HEK293T (cell line): ENCODE data around the gene CCDC152.

ENCODE experiments used
- CTCF ChIA-PET: fragments of 350-600 bp; formaldehyde crosslinking; extraction: SDS; loops from one replicate; lab custom pipeline; 2021; ENCODE audit warnings: antibody characterized with exemption, inconsistent platforms; lab: Yijun Ruan, JAX
- POLR2A ChIA-PET: fragments of 350-600 bp; formaldehyde crosslinking; extraction: SDS; loops from one replicate; lab custom pipeline; 2020; ENCODE audit warnings: antibody characterized with exemption, inconsistent platforms; lab: Yijun Ruan, JAX
- DNase-seq: peaks from one replicate; pipeline ENCODE4 v3.0.0; 2012; ENCODE audit warnings: mixed read lengths; ENCODE audit errors: extremely low spot score
- ARNT ChIP-seq: fragments of 450-650 bp; IDR thresholded peaks from 2 replicates; pipeline ENCODE4 v1.6.1; 2017; ENCODE audit warnings: mild to moderate bottlenecking
- BHLHE40 ChIP-seq: fragments of 450-650 bp; IDR thresholded peaks from 2 replicates; pipeline ENCODE4 v1.6.1; 2016; ENCODE audit warnings: mild to moderate bottlenecking, moderate library complexity, borderline replicate concordance
- CTBP1 ChIP-seq: fragments of 450-650 bp; IDR thresholded peaks from 2 replicates; pipeline ENCODE4 v1.6.1; 2016; ENCODE audit warnings: borderline replicate concordance
- ELF4 ChIP-seq: fragments of 450-650 bp; IDR thresholded peaks from 2 replicates; pipeline ENCODE4 v1.6.1; 2017; ENCODE audit warnings: antibody characterized with exemption
- FOXA1 ChIP-seq: fragments of 450-650 bp; IDR thresholded peaks from 2 replicates; pipeline ENCODE4 v1.6.1; 2016; ENCODE audit warnings: mild to moderate bottlenecking
- FOXK2 ChIP-seq: fragments of 450-650 bp; IDR thresholded peaks from 2 replicates; pipeline ENCODE4 v1.6.1; 2016; ENCODE audit warnings: mild to moderate bottlenecking
- FOXM1 ChIP-seq: fragments of 450-650 bp; IDR thresholded peaks from 2 replicates; pipeline ENCODE4 v1.6.1; 2017; ENCODE audit warnings: mild to moderate bottlenecking, borderline replicate concordance
- HDGF ChIP-seq: fragments of 450-650 bp; IDR thresholded peaks from 2 replicates; pipeline ENCODE4 v1.6.1; 2017; ENCODE audit warnings: antibody characterized with exemption, borderline replicate concordance
- L3MBTL2 ChIP-seq: fragments of 450-650 bp; conservative IDR thresholded peaks from 2 replicates; pipeline ENCODE4 v1.6.1; 2016; ENCODE audit warnings: mild to moderate bottlenecking
- LEF1 ChIP-seq: fragments of 450-650 bp; IDR thresholded peaks from 2 replicates; pipeline ENCODE4 v1.6.1; 2017; ENCODE audit warnings: mild to moderate bottlenecking, borderline replicate concordance
- NFRKB ChIP-seq: fragments of 450-650 bp; IDR thresholded peaks from 2 replicates; pipeline ENCODE4 v1.6.1; 2016; ENCODE audit warnings: mild to moderate bottlenecking, moderate library complexity
- SP1 ChIP-seq: fragments of 450-650 bp; IDR thresholded peaks from 2 replicates; pipeline ENCODE4 v1.6.1; 2017
- SUZ12 ChIP-seq: fragments of 450-650 bp; IDR thresholded peaks from 2 replicates; pipeline ENCODE4 v1.6.1; 2016; ENCODE audit warnings: mild to moderate bottlenecking
- TARDBP ChIP-seq: fragments of 450-650 bp; IDR thresholded peaks from 2 replicates; pipeline ENCODE4 v1.6.1; 2016
- ZNF384 ChIP-seq: fragments of 450-650 bp; IDR thresholded peaks from 2 replicates; pipeline ENCODE4 v1.6.1; 2016
- TF ChIP-seq, protein P1 (sequence below): fragments of 450-650 bp; IDR thresholded peaks from 2 replicates; pipeline ENCODE4 v1.6.1; 2016

CCDC152 gene

DNA sequence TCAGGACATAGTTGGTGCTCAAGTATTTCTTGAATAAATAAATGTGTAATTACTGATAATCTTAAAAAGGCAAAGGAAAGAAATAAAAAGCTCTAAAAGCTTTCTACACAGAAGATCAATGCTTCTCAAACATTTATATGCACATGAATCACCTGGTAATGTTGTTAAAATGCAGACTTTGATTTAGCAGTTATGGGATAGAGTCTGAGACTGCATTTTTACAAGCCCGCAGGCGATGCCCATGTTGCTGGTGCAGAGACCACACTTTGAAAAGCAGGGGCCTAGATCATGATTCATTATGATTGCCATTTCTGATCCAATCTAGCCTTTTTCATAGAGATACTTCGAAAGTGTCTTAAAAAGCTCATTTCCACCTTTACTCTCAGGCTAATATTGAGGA, 3.5 kb upstream of the CCDC152 start:
- ChIA-PET POLR2A (no interaction called here), CTCF (interaction anchor here (0.7 to 2.8 kb wide), 2 partner anchors 8 to 329 kb away, joined by 3 to 9 read pairs; no protein-coding TSS in a partner anchor)
- peak; percentile 17 for DNase-seq
- TF ChIP-seq, protein P1, sequence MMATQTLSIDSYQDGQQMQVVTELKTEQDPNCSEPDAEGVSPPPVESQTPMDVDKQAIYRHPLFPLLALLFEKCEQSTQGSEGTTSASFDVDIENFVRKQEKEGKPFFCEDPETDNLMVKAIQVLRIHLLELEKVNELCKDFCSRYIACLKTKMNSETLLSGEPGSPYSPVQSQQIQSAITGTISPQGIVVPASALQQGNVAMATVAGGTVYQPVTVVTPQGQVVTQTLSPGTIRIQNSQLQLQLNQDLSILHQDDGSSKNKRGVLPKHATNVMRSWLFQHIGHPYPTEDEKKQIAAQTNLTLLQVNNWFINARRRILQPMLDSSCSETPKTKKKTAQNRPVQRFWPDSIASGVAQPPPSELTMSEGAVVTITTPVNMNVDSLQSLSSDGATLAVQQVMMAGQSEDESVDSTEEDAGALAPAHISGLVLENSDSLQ: peak; percentile 67
- TF ChIP-seq FOXA1 (no peak), FOXK2 (no peak)

DNA sequence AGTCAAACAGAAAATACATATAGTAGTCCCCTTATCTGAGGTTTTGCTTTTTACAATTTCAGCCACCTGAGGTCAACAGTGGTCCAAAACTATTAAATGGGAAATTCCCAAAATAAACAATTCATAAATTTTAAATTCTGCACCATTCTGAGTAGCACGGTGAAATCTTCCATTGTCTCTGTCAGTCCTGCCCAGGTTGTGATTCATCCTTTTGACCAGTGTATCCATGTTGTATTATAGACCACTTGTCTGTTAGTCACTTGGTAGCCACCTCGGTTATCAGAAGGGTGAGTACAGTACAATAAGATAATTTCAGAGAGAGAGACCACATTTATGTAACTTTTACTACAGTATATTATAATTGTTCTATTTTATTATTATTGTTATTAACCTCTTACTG, 2.8 kb downstream of the CCDC152 start:
- no peak for DNase-seq
- ChIA-PET POLR2A (no interaction called here), CTCF (no interaction called here)
- TF ChIP-seq CTBP1 (no peak), SP1 (no peak), NFRKB (no peak), ELF4 (no peak), ARNT (no peak), FOXK2 (no peak), BHLHE40 (no peak)

DNA sequence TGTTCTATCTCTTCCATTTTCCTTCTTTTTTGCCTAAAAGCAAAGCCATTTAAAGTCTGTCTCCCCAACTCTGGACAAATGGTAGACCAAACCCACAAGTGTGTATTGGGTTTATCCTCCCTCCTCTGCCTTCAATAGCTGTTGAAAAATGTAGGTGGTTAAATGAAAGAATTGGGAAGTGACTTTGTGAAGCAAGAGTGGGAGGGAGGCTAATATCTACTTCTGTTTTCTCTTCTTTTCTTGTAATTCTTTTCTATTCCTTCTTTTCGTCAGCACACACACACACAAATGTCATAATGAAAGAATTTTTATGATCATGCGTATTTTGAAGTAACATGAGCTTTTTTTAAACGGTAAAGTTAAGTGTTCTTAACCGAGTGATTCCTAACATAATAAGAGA, 3.8 kb downstream of the CCDC152 start:
- ChIA-PET POLR2A (no interaction called here), CTCF (no interaction called here)
- no peak for TF ChIP-seq TARDBP
- no peak for TF ChIP-seq LEF1
- no peak for TF ChIP-seq ZNF384
- TF ChIP-seq CTBP1: no peak
- no peak for TF ChIP-seq NFRKB
- TF ChIP-seq ARNT: no peak
- no peak for DNase-seq

DNA sequence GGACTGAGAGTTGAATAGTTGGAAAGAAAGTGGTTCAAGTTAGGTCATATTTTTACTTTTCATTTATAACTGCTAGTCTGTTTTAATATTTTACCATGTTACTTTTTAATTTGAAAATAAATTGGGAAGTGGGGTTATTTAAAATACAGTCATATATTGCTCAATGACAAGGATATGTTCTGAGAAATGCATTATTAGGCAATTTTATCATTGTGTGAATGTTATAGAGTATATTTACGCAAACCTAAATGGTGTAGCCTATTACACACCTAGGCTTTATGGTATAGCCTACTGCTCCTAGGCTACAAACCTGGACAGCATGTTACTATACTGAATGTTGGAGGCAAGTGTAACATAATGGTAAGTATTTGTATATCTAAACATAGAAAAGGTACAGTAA, 5.2 kb downstream of the CCDC152 start:
- ChIA-PET POLR2A (no interaction called here), CTCF (no interaction called here)
- DNase-seq: no peak
- TF ChIP-seq FOXA1 (no peak), BHLHE40 (no peak), FOXK2 (no peak), SUZ12 (no peak), NFRKB (no peak), ZNF384 (no peak), CTBP1 (no peak), FOXM1 (no peak), TARDBP (no peak), L3MBTL2 (no peak), HDGF (no peak), LEF1 (no peak), ARNT (no peak), ELF4 (no peak), SP1 (no peak)
- TF ChIP-seq, protein P1: no peak

DNA sequence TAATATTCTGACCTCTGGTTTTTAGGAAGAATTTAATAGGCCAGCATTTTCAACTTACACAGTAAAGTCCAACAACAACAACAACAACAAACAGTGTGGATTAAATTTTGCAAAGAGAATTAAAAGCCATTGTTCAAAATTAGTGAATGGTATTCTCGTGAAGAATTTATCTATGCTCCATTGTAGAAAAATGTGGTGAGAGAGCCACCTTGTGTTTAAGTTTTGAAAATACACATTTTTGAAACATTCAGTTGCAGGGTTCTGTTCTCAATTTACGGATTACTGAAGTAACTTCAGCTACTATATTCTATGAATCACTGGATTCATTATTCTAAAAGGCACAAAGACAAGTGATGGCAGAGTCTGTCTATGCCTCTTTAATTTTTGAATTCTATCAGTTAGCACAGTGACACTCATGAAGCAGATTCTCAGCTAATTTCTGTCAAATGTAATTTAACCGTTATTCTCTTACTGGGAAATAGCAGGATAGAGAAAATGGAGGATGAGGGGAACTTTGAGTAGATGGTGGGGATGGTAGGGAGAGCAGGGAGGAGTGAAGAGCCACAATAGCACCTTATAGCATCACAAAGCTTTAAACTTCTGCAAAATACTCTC, 11.0 kb downstream of the CCDC152 start:
- ChIA-PET POLR2A (interaction anchor here (1.1 kb wide), 1 partner anchor 43 kb away, joined by 3 read pairs; the partner anchor contains the start of gene SELENOP), CTCF (interaction anchor here (0.6 to 1.3 kb wide), 9 partner anchors 26 to 911 kb away, joined by 3 to 5 read pairs (median 3); partner anchors contain the start of gene FBXO4)
- DNase-seq: peak; percentile 12
- TF ChIP-seq, protein P1: no peak
- TF ChIP-seq ARNT (no peak), NFRKB (no peak), L3MBTL2 (no peak), ELF4 (no peak), CTBP1 (no peak), FOXM1 (no peak), SUZ12 (no peak), ZNF384 (no peak)

DNA sequence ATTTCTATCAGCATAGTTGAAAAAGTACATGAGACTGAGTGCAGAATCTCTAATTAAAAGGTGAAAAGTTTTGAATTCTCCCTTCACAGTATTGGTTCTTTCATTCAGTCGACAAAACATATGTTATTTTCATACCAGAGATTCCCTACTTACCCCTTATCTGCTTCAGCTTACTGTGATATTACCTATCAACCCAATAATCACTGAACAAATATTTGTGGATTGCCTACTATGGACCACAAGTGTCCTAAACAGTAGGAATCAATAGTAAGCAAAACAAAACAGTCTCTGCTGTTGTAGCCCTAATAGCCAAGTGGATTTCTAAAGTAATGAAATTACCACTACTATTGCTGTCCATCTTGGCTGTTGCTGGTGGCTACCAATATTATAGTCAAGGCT, 11.5 kb downstream of the CCDC152 start:
- TF ChIP-seq L3MBTL2 (no peak), FOXM1 (no peak), HDGF (no peak), NFRKB (no peak), TARDBP (no peak), SP1 (no peak), ELF4 (no peak), SUZ12 (no peak), BHLHE40 (no peak), FOXA1 (no peak), CTBP1 (no peak)
- TF ChIP-seq, protein P1: no peak
- DNase-seq: no peak
- ChIA-PET CTCF (interaction anchor here (0.7 to 1.3 kb wide), 5 partner anchors 103 to 912 kb away, joined by 3 to 5 read pairs (median 4); partner anchors contain the start of gene FBXO4), POLR2A (interaction anchor here (1.1 kb wide), 1 partner anchor 43 kb away, joined by 3 read pairs; the partner anchor contains the start of gene SELENOP)
